Activated CD8-positive, alpha-beta memory T cell treated with anti-CD3 and anti-CD28 coated beads, Interleukin-2, amount 50 U/mL, for 24 hours (primary cell): ENCODE measurements around the gene IL7R.

Experiments used
- DNase-seq: peaks from one replicate; pipeline ENCODE4 v3.0.0-alpha.2; 2020; ENCODE audit errors: extremely low read depth

Gene IL7R

DNA sequence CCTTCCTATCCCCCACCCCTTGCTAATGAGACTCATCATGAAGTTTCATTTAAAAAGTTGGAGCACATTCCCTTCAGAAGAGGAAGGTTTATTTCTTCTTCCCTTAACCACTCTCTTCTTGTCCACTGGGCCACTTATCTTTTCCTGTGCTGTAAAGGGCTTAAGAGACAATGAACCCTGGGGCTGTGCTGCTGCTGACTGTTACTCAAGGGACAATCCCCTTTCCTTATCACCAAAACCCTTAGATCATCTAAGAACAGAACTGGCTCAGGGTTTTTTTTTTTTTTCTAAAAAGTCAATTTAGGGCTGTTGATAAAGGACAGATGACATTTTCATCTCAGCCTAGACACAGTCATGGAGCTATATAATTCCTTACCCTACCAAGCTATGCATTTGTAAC is 52.1 kb downstream of the IL7R start:
- no peak for DNase-seq

- DNase-seq: no peak
Measured at GRCh38 chr5:35919191-35919590, 62.5 kb downstream of the IL7R start.

DNA sequence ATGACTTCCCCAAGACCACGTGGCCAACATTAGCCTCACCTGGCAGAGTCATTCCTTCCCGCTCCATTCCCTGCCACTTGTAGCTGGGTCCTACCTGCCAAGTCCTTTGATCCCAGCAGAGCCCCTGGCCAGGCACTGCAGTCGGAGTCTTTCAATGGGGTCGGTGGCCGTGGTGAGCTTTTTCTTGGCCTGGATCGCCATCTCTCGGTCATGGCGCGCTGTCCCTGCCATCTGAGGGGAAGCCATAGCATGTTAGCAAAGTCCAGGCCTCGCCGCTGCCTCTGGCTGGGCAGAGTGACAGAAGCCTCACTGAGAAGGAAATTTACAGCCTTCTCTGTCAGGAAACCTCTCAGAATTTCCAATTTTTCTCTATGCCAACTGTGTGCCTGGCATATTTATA is 64.2 kb downstream of the IL7R start:
- DNase-seq: no peak

DNA sequence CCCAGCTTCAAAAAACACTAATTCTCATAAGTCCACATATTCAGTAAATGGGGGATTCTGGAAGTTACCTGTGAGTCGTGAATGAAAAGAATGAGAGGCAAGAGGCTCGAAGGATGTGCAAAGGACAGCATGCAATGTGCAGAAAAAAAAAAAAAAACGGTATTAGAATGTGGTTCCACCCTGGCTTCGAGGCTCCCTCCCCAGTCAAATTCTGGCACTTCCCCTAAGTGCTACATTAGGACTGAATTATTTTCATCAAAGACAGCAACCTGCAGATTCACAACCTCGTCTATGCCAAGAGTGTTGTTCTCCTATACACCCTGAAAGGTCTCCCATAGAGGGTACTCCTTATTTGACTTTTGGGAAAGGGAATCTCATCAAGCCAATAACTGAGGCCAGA is 65.2 kb downstream of the IL7R start:
- DNase-seq: no peak

GRCh38 chr5:35922468-35922867 is 65.8 kb downstream of the IL7R start:
- DNase-seq: no peak

- DNase-seq: no peak
Measured at GRCh38 chr5:35924122-35924949, 67.6 kb downstream of the IL7R start.

- peak; percentile 64 for DNase-seq
Measured at GRCh38 chr5:35924950-35925722, 68.4 kb downstream of the IL7R start.

DNA sequence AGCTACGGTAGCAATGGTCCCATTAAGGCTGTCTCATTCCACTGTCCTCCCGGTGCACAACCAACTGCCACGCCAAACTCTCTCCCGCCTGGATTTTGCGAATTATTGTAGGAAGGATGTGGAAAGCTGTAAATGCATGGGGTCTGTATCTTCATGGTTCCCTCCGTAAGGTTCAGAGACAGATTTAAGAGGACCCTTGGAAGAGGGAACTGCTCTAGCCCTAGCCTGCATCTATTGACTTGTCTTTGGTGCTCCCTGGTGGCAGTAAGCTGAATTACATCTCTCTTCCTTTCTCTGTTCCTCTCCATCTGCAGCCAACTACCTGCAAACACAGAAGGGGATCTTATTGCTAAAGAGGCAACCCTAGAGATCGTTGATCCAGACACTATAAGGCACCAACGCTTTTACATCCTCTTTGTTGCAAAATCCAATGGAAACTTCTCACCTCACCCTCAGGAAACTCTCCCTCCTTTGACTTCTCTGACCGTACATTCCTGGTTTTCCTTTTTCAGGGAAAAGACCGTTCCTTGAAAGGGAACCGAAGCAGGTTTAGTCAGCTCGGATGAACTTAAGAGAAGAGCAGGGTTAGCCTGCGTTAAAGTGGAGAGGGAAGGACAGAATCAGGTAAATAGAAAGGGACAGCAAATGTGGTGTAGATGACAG is 69.8 kb downstream of the IL7R start:
- DNase-seq: peak; percentile 37
